Measurements from ENCODE around the gene FBLN2. TPM values are rescaled to one million over a fixed set of nuclear protein-coding genes. Genes with fewer than 3 reads are reported as not detected.

Gene FBLN2
- total RNA-seq, 2 donors from 2014 or later = 12.8 to 318 TPM

DNA sequence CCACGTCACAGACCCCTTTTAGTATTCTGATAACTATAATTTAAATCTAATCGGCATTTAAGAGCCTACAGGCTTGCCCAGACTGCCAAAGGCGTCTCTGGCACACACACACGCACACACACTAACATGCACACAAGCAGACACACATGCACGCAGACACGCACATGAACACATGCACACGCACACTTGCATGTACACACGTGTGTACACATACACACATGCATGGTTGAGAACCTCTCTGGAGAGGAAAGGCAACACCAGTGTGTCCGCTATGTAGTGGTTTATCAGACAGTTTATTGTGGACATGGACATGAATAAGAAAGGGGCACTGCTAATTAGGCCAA lies 102.1 kb downstream of the FBLN2 start:
- DNase-seq (ENCODE audit: low spot score) = no peak
- H3K27ac ChIP-seq = no peak overlapping the region
- intact Hi-C loops (cut with DNase I) = loop anchor here (5.0 to 10.0 kb wide), 2 partner anchors 244 to 559 kb away; no protein-coding TSS in a partner anchor
- no peaks in the 10 kb centered on the region for H3K27me3 ChIP-seq (replicated peaks; ENCODE audit: insufficient read depth)
- no peak overlapping the region for H3K4me3 ChIP-seq
- WGBS = 89% methylated on average over 9 of the region's 9 CpGs
- no peaks in the 10 kb centered on the region for H3K4me1 ChIP-seq (replicated peaks)
- TF ChIP-seq POLR2A (IDR thresholded peaks at IDR 0.05) = no peak
- TF ChIP-seq, protein P1, sequence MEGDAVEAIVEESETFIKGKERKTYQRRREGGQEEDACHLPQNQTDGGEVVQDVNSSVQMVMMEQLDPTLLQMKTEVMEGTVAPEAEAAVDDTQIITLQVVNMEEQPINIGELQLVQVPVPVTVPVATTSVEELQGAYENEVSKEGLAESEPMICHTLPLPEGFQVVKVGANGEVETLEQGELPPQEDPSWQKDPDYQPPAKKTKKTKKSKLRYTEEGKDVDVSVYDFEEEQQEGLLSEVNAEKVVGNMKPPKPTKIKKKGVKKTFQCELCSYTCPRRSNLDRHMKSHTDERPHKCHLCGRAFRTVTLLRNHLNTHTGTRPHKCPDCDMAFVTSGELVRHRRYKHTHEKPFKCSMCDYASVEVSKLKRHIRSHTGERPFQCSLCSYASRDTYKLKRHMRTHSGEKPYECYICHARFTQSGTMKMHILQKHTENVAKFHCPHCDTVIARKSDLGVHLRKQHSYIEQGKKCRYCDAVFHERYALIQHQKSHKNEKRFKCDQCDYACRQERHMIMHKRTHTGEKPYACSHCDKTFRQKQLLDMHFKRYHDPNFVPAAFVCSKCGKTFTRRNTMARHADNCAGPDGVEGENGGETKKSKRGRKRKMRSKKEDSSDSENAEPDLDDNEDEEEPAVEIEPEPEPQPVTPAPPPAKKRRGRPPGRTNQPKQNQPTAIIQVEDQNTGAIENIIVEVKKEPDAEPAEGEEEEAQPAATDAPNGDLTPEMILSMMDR (IDR thresholded peaks at IDR 0.05) = no peak
- no peak for TF ChIP-seq POLR2AphosphoS5 (IDR thresholded peaks at IDR 0.05)
- no peaks in the 10 kb centered on the region for H3K9me3 ChIP-seq
- H3K36me3 ChIP-seq = no peaks in the 10 kb centered on the region

- H3K4me1 ChIP-seq (replicated peaks) = no peaks in the 10 kb centered on the region
- no peaks in the 10 kb centered on the region for H3K36me3 ChIP-seq
- H3K27me3 ChIP-seq (replicated peaks; ENCODE audit: insufficient read depth) = no peaks in the 10 kb centered on the region
- DNase-seq (ENCODE audit: low spot score) = no peak
- WGBS = 91% methylated on average over 12 of the region's 12 CpGs
- H3K27ac ChIP-seq = no peak overlapping the region
- intact Hi-C loops (cut with DNase I) = loop anchor here (5.0 to 10.0 kb wide), 2 partner anchors 243 to 560 kb away; no protein-coding TSS in a partner anchor
- TF ChIP-seq, protein P1 (IDR thresholded peaks at IDR 0.05) = no peak
- no peak for TF ChIP-seq POLR2AphosphoS5 (IDR thresholded peaks at IDR 0.05)
- TF ChIP-seq POLR2A (IDR thresholded peaks at IDR 0.05) = no peak
- H3K9me3 ChIP-seq = no peaks in the 10 kb centered on the region
- no peak overlapping the region for H3K4me3 ChIP-seq
Observed at GRCh38 chr3:13651775-13652428, 103.0 kb downstream of the FBLN2 start.

DNA sequence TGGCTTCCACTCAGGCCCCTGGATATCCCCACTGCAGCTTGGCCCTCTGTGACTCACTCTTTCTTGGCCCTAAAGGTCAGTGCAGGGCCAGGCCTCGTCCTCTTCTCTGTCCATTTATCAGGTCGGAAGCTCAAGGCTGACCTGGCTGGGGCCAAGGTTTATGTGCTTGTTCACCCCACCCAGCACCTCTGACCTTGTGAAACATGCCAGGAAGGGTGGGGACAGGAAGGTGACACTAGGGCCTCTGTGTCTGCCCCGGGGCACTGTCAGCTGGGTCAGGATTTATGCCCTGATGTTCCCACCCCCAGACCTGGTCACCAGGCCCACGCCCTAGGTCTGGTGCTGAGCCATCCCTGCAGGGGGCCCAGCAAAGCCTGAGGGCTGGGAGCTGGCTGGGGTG lies 103.8 kb downstream of the FBLN2 start:
- Histone ChIP-seq H3K9me3 (no peaks in the 10 kb centered on the region), H3K27ac (no peak overlapping the region), H3K27me3 (replicated peaks; ENCODE audit: insufficient read depth) (no peaks in the 10 kb centered on the region), H3K36me3 (no peaks in the 10 kb centered on the region), H3K4me1 (replicated peaks) (no peaks in the 10 kb centered on the region), H3K4me3 (no peak overlapping the region)
- no peak for DNase-seq (ENCODE audit: low spot score)
- 82% methylated on average over 4 of the region's 4 CpGs for WGBS
- TF ChIP-seq POLR2AphosphoS5 (IDR thresholded peaks at IDR 0.05) = no peak
- TF ChIP-seq, protein P1 (IDR thresholded peaks at IDR 0.05) = no peak
- intact Hi-C loops (cut with DNase I) = loop anchor here (5.0 to 10.0 kb wide), 2 partner anchors 242 to 560 kb away; no protein-coding TSS in a partner anchor

- Histone ChIP-seq H3K9me3 (no peaks in the 10 kb centered on the region), H3K27me3 (replicated peaks; ENCODE audit: insufficient read depth) (no peaks in the 10 kb centered on the region), H3K4me1 (replicated peaks) (no peaks in the 10 kb centered on the region), H3K4me3 (no peak overlapping the region), H3K27ac (no peak overlapping the region), H3K36me3 (no peaks in the 10 kb centered on the region)
- TF ChIP-seq POLR2AphosphoS5 (IDR thresholded peaks at IDR 0.05) (no peak), POLR2A (IDR thresholded peaks at IDR 0.05) (no peak)
- TF ChIP-seq, protein P1 (IDR thresholded peaks at IDR 0.05) = no peak
- intact Hi-C loops (cut with DNase I) = loop anchor here (5.0 to 10.0 kb wide), 2 partner anchors 241 to 561 kb away; no protein-coding TSS in a partner anchor
- WGBS = 89% methylated on average over 20 of the region's 20 CpGs
- no peak for DNase-seq (ENCODE audit: low spot score)
Observed at GRCh38 chr3:13653631-13654279, 104.8 kb downstream of the FBLN2 start.
